C4-2B (cell line): ENCODE results near the gene TUBGCP2.

Experiments
- H3K27ac ChIP-seq: fragments of 450-650 bp; 2 replicates; pipeline ENCODE4 v1.5.1; 2017
- ZFX ChIP-seq: fragments of 450-650 bp; IDR thresholded peaks from 2 replicates; pipeline ENCODE4 v1.6.1; 2017
- TF ChIP-seq, protein P1 (sequence below): fragments of 450-650 bp; conservative IDR thresholded peaks from 2 replicates; pipeline ENCODE4 v1.5.1; 2017; ENCODE audit warnings: mild to moderate bottlenecking

TUBGCP2 gene

DNA sequence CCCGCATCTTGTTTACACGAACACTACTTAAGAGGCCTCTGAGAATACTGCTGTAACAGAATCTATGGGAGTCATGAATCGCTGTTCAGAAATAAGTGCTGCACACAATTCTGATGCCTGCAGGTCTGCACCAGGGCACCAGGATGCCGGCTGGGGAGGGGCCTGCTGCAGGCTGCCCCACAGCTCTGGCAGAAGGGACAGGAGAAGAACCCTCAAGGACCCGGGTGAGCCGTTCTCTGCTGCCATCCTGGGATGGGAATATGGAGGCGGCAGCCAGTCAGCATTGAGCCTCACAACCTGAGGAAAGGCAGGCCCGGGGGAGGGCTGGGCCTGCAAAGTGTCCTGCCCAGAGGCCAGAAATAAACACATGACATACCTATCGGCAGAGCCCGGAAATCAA, 11.2 kb downstream of the TUBGCP2 start:
- no peak for TF ChIP-seq ZFX
- TF ChIP-seq, protein P1, sequence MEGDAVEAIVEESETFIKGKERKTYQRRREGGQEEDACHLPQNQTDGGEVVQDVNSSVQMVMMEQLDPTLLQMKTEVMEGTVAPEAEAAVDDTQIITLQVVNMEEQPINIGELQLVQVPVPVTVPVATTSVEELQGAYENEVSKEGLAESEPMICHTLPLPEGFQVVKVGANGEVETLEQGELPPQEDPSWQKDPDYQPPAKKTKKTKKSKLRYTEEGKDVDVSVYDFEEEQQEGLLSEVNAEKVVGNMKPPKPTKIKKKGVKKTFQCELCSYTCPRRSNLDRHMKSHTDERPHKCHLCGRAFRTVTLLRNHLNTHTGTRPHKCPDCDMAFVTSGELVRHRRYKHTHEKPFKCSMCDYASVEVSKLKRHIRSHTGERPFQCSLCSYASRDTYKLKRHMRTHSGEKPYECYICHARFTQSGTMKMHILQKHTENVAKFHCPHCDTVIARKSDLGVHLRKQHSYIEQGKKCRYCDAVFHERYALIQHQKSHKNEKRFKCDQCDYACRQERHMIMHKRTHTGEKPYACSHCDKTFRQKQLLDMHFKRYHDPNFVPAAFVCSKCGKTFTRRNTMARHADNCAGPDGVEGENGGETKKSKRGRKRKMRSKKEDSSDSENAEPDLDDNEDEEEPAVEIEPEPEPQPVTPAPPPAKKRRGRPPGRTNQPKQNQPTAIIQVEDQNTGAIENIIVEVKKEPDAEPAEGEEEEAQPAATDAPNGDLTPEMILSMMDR: no peak
- no peak overlapping the region for H3K27ac ChIP-seq

DNA sequence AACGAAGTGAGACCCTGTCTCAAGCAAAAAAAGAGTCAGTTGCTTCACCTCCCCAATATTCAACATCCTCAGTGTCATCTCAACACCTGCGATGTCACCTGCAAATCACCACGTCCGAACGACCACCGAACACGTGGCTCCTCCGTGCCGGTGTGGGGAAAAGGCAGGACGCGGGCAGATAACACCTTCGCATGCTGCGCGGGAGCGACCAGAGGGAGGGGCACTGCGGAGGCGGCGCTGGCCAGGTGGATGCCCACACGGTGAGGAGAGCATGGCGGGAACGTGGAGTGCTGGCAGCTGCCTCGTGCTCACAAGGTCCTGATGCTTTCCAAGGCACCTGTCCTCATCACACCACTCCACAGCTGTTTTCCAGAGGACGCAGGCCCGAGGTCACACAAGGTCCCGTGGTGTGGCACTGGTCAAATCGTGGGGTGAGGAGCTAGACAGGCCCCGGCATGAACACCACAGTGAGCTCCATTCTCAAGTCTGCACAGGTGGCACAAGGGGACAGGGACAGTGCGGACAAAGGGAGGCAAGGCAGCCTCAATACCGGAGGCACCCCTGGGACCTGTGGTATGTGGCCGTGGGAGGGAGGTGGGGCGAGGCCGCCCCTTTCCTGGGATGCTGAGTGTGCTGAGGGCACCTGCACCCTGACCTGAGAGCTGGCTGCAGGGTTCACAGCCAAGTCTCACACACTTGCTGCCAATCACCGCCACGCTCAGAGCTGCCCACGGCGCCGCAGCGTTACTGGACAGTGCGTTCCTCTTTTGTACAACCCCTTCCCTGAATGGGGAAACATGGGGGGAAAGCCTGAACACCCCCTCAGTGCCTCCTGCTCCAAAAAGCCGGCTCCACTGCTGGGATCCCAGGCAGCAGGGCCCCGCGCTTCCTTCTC, 13.0 kb downstream of the TUBGCP2 start:
- no peak overlapping the region for H3K27ac ChIP-seq
- TF ChIP-seq, protein P1: no peak
- TF ChIP-seq ZFX: no peak

DNA sequence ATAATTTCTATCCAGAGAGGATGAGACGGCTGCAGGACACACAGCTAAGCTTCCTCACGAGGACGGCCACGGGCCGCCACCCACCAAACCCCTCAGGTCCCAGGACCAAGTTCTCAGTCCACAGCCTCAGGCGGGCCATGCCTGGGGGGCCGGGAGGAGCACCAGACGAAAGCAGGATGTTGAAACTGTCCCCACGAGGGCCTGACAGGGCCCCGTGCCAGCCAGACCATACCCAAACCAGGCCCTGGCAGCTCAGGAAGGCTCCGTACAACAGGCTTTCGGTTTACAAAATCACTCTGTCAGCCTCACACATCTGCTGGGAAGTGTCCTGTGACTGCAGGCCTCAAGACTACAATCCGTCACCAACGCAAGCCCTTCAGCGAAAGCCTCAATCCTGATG, 14.5 kb downstream of the TUBGCP2 start:
- no peak overlapping the region for H3K27ac ChIP-seq
- no peak for TF ChIP-seq ZFX
- TF ChIP-seq, protein P1: no peak

DNA sequence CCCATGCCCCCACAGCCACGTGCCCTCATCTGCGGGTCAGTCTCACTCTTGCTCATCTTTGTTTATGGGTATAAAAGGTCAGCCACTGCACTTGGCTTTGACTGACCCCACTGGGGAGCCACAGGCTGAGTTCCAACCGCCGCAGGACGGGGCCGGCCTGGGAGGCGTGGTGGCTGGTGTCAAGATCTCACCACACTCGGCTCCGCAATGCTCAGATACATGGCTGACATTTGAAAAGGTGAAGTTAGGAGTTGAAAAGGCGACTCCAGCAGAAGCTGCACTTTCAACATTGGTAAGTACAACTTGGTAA, 14.9 kb downstream of the TUBGCP2 start:
- no peak overlapping the region for H3K27ac ChIP-seq
- TF ChIP-seq, protein P1: no peak
- TF ChIP-seq ZFX: no peak

DNA sequence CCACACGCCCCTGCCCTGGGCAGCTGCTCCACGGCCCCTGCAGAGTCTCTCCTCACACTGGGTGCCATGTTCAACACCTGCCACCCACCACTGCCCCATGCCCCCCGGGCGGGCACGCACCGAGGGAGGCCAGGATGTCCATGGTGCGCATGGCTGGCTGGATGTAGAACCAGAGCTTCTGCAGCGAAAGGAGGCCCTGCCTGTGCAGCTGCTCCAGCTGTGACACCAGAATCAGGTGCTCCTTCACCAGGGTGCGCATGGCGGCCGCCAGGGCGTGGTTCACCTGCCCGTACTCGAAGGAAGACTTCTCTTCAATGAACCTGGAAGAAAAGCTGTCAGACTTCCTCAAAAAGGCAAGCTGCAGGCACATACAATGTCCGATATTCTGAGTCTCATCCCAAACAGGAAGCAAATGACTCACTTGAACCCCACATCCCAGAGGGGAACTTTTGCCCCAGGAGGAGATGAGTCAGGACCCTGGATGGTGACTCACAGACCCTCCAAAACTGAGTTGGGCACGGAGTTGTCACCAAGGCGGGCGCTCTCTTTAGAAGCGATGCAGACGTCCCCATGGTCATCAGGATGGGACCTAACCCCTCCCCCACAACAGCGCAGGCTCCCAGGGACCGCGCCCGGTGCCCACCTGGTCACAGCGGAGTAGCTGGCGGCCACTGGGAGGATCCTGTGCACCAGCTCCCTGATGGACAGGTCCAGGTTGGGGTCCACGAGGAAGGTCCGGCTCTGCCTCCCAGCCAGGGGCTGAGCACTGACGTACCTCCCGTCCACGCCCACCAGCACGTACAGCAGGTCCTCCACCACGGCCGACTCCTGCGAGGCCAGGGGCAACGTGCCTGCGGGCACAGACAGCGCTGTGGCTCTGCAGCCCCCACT, 15.5 kb downstream of the TUBGCP2 start:
- H3K27ac ChIP-seq: no peak overlapping the region
- no peak for TF ChIP-seq ZFX
- TF ChIP-seq, protein P1: no peak

DNA sequence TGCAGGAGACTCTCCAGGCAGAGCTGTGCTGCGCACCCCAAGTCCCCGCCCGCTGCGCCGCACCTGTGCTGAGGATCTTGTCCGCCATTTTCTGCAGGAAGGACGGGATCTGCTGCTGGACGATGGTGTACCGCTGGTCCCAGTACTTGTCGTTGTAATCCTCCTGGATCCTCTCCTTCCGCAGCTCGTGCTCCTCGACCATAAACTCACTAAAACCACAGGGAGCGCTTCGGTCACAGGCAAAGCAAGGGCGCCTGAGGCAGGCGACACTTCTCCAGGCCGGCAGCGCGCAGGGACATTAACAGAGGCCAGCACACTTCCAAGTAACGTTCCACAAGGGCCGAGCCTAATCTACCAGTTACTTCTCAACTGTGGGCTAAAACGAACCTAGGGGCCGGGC, 18.9 kb downstream of the TUBGCP2 start:
- no peak for TF ChIP-seq ZFX
- TF ChIP-seq, protein P1: no peak
- no peak overlapping the region for H3K27ac ChIP-seq
